DMS114 treated with DMSO at 0.1 percent for 48 hours (cell line): ENCODE results near the gene NEURL1.

ENCODE experiments used
- DNase-seq: peaks from one replicate; lab custom pipeline; 2025; ENCODE audit not compliant: unreplicated experiment; lab: John Stamatoyannopoulos, UW

Gene NEURL1, protein sequence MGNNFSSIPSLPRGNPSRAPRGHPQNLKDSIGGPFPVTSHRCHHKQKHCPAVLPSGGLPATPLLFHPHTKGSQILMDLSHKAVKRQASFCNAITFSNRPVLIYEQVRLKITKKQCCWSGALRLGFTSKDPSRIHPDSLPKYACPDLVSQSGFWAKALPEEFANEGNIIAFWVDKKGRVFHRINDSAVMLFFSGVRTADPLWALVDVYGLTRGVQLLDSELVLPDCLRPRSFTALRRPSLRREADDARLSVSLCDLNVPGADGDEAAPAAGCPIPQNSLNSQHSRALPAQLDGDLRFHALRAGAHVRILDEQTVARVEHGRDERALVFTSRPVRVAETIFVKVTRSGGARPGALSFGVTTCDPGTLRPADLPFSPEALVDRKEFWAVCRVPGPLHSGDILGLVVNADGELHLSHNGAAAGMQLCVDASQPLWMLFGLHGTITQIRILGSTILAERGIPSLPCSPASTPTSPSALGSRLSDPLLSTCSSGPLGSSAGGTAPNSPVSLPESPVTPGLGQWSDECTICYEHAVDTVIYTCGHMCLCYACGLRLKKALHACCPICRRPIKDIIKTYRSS

GRCh38 chr10:103493362-103493915 lies at the start of gene NEURL1:
Gene NEURL1, plus strand, starts transcription at chr10:103493705. Its CDS starts 683 bp downstream, at chr10:103494388.
- no peak for DNase-seq

DNA sequence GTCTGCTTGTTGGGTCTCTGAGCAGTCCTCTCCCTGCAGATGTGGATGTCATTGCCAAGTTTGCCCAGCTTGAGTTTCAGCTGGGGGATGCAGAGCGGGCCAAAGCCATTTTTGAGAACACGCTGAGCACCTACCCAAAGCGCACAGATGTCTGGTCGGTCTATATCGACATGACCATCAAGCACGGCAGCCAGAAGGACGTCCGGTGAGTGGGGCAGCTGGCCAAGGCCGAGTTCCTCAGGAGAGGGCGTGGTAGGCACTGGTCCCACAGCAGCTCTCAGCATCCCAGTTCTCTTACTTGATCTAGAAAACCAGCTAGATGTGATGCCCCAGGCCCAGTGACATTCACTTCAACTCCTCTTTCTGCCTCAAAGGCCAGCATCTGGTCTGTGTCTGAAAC lies 49.0 kb upstream of the NEURL1 start:
- DNase-seq, result no peak

- no peak for DNase-seq
Observed at GRCh38 chr10:103445366-103445765, 48.1 kb upstream of the NEURL1 start.

DNA sequence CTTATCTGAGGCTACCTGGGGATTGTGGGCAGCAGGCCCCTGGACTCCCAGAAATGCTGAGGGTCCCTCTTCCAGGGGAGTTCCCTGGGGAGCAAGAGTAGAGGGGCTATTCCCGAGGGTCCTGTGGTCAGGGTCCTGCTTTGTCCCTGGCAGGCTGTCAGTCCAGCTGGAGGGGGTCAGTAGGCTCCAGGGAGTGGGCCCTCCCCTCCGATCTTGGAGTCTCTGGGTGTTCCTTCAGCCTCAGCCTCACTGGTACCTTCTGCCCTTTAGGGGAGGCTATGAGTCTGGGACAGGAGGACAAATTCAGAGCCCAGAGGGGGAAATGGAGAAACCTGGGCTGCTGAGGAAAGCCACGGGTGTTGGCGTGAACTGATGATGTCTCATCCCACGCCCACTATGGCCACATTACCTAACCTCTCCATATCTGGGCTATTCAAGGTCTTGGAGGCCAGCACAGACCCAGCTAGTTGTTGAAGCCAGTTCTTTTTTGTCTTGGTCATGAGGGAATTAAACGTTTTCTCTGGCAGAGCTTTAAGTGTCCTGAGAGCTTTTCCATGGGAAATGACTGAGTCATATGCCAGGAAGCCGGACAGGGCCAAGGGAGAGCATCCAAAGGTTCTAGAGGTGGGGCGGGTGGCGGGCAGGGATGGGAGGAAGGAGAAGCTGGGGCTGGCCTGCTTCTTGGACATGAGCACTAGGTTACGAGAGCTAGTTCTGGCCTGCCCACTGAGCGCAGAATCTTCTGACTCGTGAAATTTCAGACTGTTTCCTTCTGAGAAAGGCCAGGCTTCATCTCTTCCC lies 47.5 kb upstream of the NEURL1 start:
- no peak for DNase-seq

DNA sequence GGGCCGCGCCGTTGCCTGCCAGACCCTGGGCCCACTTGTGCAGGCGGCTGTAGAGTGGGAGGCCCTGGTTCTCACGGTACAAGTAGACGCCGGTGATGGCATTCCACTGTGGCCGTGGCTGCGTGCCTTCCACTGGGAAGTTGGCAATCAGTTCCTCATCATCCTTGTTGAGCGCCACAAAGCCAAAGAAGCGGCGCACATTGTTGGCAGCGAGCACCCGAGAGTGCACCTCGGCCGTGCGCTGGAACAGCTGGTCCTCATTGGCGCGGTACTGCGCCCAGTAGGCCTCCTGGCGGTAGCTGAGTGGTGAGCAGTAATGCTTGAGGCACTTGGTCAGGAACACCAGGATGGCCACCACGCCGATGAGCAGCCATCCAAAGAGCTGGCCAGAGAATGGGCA lies 46.3 kb upstream of the NEURL1 start:
- DNase-seq, result no peak

DNA sequence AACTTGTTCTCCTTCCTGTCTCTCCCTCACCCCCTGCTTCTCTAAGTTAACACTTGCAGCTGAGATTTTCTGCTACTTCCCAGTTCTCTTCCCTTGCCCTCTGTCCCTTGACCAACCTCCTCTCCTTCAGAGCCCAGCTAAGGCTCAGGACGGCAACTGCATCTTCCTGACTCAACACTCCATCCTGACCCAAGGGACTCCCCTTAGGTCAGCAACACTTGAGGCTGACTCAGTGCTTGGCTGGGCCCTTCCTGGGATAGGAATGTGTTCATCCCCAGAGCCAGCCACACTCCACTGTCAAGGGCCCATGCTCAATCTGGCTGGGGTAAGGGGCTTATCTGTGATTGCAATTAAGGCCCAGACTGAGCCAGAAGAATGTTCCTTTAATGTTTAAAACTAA lies 44.8 kb upstream of the NEURL1 start:
- DNase-seq, result no peak

- DNase-seq, result no peak
Observed at GRCh38 chr10:103449208-103450144, 44.0 kb upstream of the NEURL1 start.

- no peak for DNase-seq
Observed at GRCh38 chr10:103450201-103450695, 43.3 kb upstream of the NEURL1 start.

DNA sequence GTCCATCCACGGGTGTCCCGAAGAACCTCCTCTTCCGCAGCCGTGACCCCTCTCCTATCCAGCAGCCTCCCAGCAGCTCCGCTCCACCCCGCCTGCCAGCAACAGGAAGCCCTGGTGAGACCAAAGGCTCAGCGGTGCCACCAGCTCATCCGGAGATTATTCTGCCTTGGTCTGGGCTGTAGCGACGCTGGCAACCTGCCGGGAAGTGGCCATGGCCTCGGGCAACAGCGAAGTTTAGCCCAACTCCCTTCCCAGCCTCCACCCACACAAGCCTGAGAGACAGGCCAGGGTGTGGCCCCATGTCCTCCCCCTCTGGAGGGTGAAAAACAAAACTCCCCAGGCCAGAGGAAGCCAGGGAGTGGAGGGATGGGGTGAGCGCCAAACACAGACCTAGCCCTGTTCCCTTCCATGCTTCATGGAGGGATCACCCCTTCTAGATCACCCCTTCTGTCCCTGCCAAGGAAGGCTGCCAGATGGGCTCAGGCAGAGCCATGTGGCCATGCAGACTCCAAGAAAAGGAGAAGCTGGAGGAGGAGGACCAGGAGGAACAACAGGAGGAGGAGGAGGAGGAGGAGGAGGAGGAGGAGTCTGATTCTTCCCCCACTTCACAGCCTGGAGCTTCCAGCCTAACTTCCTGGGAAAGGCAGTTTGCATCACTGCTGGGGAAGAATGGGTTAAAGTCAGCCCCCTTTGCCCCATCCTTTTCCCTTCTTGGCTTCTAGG lies 42.3 kb upstream of the NEURL1 start:
- DNase-seq, result no peak

DNA sequence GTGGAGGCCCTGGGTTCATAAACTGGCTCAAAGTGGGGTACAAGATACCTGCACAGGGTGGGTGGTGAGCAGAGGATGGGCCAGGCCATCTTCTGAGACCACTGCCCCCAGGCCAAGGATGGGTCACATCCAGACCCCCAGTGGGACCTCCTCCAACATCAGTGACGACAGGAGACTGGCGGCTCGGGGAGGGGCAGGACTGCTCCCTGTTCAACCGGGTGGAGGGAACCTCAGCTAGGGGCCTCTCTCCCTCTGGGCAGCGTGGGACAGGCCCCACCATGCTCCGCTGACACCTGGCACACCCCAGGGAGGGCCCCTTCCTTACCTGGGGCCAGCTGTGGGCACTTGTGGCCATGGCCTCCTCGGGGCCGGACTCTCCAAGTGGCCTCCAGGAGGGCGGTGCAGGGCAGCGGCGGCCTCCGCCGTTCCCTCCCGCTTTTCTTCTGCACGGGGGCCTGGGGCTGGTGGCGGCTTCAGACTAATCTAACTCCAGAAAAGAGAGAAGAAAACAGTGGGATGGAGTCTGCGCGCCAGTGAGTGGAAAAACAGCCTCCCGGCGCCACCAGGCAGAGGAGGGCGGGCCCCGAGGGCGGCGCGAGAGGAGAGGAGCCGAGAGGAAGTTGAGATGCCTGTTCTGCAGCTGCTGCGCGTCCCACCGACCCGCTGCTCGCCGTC lies 41.5 kb upstream of the NEURL1 start, which contains the start of gene CALHM2:
Gene CALHM2, minus strand, starts transcription at position 540 of the 675 bp plus-strand sequence. CDS start 2,429 bp downstream, outside the sequence.
- DNase-seq, result no peak

DNA sequence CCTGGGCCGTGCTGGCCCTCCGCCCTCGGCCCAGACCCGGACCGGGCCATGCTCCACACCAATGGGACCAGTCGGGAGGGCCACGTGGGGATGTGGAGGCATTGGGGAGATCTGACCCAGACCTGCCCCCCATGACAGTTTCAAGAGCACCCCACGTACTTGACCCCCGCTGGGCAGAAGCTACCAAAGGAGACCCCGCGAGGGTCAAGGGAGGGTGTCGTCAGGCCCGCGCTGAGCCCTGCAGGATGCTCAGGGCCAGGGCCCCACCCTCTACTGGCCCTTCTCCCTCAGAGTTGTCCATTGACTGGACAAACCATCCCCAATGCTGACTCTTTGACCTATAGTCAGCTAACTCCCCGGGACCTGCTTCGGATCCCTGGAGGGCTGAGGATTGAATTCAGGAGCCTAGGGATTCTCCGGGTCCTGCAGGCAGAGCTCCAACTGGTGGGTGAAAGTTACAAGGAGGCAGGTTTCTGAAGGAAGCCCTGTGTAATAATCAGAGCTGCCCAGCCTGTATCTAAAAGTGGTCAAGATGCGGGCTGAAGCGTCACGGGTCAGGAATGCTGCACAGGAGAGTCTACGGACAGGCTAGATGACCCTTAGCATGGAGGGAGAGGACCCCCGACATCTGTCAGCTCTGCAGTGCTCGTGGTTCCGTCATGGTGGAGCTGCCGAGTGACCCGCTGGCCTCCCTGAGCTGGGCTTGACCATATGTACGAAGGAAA lies 40.8 kb upstream of the NEURL1 start:
- DNase-seq, result no peak

DNA sequence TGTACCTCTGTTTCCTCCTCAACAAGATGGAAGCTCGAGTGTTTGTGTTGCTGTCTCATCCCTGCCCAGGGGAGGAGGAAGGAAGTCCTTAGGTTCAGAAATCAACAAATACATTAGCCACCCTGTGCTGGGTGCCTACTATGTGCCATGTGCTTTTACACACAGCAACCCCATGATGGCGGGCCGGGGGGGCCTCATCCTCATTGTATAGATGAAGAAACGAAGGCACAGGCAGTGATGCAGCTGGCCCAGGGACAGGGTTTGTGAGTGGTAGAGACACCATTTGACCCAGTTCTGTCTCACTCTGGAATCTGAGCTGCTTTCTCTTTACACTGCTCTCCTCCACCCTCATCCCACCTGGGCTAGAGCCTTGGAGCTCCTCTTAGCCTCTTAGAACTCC lies 39.5 kb upstream of the NEURL1 start:
- DNase-seq, result no peak

GRCh38 chr10:103455235-103455634 lies 38.3 kb upstream of the NEURL1 start:
- DNase-seq, result no peak

- no peak for DNase-seq
Observed at GRCh38 chr10:103456074-103456660, 37.3 kb upstream of the NEURL1 start.

- DNase-seq, result no peak
Observed at GRCh38 chr10:103457176-103457712, 36.3 kb upstream of the NEURL1 start.

- no peak for DNase-seq
Observed at GRCh38 chr10:103457896-103458583, 35.5 kb upstream of the NEURL1 start.

GRCh38 chr10:103458720-103459119 lies 34.8 kb upstream of the NEURL1 start, which contains the start of gene CALHM1:
Gene CALHM1, minus strand, starts transcription at chr10:103458900. Its CDS starts 149 bp downstream, at chr10:103458751.
- no peak for DNase-seq
